Activated T-helper 2 cell treated with anti-CD3 and anti-CD28 coated beads, Interferon-gamma antibody, Interleukin-2, Interleukin-4, amounts not matched to agents 10 μg/mL and 5 μg/mL and 100 μg/mL, durations not matched to agents 14 hours and 24 hours and 36 hours (primary cell): ENCODE measurements around the gene CYGB. TPM values are rescaled to one million over a fixed set of nuclear protein-coding genes. Genes with fewer than 3 reads are reported as not detected.

Source experiments
- DNase-seq: peaks from one replicate; pipeline ENCODE4 v3.0.0; 2021; ENCODE audit warnings: low spot score
- H3K27ac Mint-ChIP-seq: one replicate; pipeline ENCODE4 v1.8.0; 2021; ENCODE audit warnings: mixed read lengths
- H3K27me3 Mint-ChIP-seq: one replicate; pipeline ENCODE4 v1.8.0; 2021; ENCODE audit warnings: low read depth, mixed read lengths
- H3K36me3 Mint-ChIP-seq: one replicate; pipeline ENCODE4 v1.8.0; 2021; ENCODE audit warnings: low read depth, mixed read lengths
- H3K4me1 Mint-ChIP-seq: one replicate; pipeline ENCODE4 v1.8.0; 2021; ENCODE audit warnings: low read depth, mixed read lengths
- H3K4me3 Mint-ChIP-seq: one replicate; pipeline ENCODE4 v1.8.0; 2021; ENCODE audit warnings: low read depth, mild to moderate bottlenecking, moderate library complexity, mixed read lengths
- H3K9me3 Mint-ChIP-seq: one replicate; pipeline ENCODE4 v1.8.0; 2021; ENCODE audit warnings: mixed read lengths
- intact Hi-C: fragments of 100-400 bp; cut with micrococcal nuclease; formaldehyde crosslinking; loops from one replicate; pipeline ENCODE4 v1.15.1; 2023
- total RNA-seq: library from RNA; stranded (reverse); gene quantifications from 2 replicates; pipeline ENCODE4 v1.2.3, GENCODE V29; 2022

The CYGB gene
- total RNA-seq, 1 donor from 2014 or later, result not detected

DNA sequence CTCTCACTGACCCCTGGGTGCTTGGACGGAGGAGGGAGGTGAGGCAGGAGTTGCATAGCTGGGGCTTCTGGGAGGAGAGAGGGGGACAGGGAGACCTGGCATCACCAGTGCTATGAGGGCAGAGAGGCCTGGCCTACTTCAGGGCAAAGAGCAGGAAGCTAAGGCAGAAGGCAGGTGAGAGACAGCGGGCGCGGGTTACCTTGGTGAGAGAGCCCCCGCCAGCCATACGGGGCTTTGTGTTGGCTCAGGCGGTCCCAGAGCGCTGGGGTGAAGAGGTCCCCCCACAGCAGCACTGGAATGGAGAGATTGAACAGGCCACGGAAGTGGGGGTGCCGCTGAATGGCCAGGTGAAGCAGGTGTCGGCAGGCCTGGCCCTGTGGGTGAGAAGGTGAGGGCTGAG, 36.7 kb upstream of the CYGB start:
- Mint-ChIP-seq H3K4me1 (no peaks in the 10 kb centered on the region), H3K27me3 (no peaks in the 10 kb centered on the region), H3K9me3 (no peaks in the 10 kb centered on the region), H3K36me3 (no peaks in the 10 kb centered on the region), H3K4me3 (no peak overlapping the region), H3K27ac (no peak overlapping the region)
- intact Hi-C loops, result no loop called here
- DNase-seq, result no peak

- no peak overlapping the region for H3K4me3 Mint-ChIP-seq
- intact Hi-C loops, result no loop called here
- no peak for DNase-seq
- no peak overlapping the region for H3K27ac Mint-ChIP-seq
- no peaks in the 10 kb centered on the region for H3K27me3 Mint-ChIP-seq
- H3K4me1 Mint-ChIP-seq, result peaks cover 3% of the 10 kb centered on the region
- no peaks in the 10 kb centered on the region for H3K9me3 Mint-ChIP-seq
- no peaks in the 10 kb centered on the region for H3K36me3 Mint-ChIP-seq
These were observed 35.6 kb upstream of the CYGB start for GRCh38 chr17:76573096-76573495.

- no peak for DNase-seq
- intact Hi-C loops, result no loop called here
- Mint-ChIP-seq H3K4me3 (no peak overlapping the region), H3K36me3 (peaks cover 7% of the 10 kb centered on the region), H3K4me1 (peaks cover 3% of the 10 kb centered on the region), H3K9me3 (no peaks in the 10 kb centered on the region), H3K27ac (no peak overlapping the region), H3K27me3 (no peaks in the 10 kb centered on the region)
These were observed 34.8 kb upstream of the CYGB start for GRCh38 chr17:76572201-76572910.

GRCh38 chr17:76570877-76571471, 33.5 kb upstream of the CYGB start:
- H3K4me1 Mint-ChIP-seq, result peaks cover 5% of the 10 kb centered on the region
- no peak for DNase-seq
- H3K27me3 Mint-ChIP-seq, result no peaks in the 10 kb centered on the region
- H3K36me3 Mint-ChIP-seq, result peaks cover 17% of the 10 kb centered on the region
- H3K9me3 Mint-ChIP-seq, result no peaks in the 10 kb centered on the region
- no peak overlapping the region for H3K4me3 Mint-ChIP-seq
- intact Hi-C loops, result no loop called here
- no peak overlapping the region for H3K27ac Mint-ChIP-seq

DNA sequence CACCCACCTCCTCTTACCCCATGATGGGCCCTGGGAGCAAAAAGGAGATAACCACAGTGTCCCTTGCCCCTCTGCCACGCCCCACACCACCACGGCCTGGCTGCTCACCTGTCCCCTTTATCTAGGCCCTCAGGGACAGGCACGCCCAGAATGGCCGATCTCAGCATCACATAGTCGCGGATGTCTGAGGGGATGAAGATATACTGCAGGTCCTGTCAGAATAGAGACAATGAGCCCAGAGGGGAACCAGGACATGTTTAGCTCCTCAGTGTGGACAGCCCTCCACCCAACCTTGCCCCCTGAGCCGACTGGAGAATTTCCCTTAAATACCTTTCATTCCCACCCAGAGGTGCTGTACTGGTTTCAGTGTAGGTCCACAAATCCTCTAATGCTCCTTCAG, 32.9 kb upstream of the CYGB start:
- H3K27me3 Mint-ChIP-seq, result no peaks in the 10 kb centered on the region
- no peak overlapping the region for H3K4me3 Mint-ChIP-seq
- peaks cover 22% of the 10 kb centered on the region for H3K36me3 Mint-ChIP-seq
- DNase-seq, result no peak
- intact Hi-C loops, result no loop called here
- no peaks in the 10 kb centered on the region for H3K9me3 Mint-ChIP-seq
- H3K27ac Mint-ChIP-seq, result no peak overlapping the region
- H3K4me1 Mint-ChIP-seq, result peaks cover 7% of the 10 kb centered on the region

- no peaks in the 10 kb centered on the region for H3K27me3 Mint-ChIP-seq
- intact Hi-C loops, result no loop called here
- no peak overlapping the region for H3K27ac Mint-ChIP-seq
- H3K4me3 Mint-ChIP-seq, result no peak overlapping the region
- H3K36me3 Mint-ChIP-seq, result peaks cover 29% of the 10 kb centered on the region
- peaks cover 9% of the 10 kb centered on the region for H3K4me1 Mint-ChIP-seq
- no peaks in the 10 kb centered on the region for H3K9me3 Mint-ChIP-seq
- no peak for DNase-seq
These were observed 32.2 kb upstream of the CYGB start for GRCh38 chr17:76569607-76570279.

DNA sequence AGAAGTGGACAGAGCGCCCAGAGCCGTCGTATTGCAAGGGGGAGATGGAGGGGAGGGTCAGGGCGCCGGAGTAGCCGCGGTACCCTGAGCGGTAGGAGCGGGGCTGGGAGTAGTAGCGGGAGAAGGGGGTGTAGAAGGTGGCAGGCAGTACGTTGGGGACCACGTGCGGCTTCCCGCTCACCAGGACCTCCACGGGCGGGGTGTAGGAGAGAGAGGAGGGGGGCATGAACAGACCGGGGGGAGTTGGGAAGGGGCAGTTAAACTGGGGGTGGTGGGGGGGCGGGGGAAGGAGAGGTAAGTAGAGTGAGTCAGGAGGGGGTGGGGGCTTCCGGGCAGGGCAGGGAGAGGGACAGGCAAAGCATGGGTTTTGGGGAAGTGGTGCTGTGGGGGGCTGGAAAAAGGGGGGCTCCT, 31.3 kb upstream of the CYGB start:
- Mint-ChIP-seq H3K36me3 (peaks cover 34% of the 10 kb centered on the region), H3K4me1 (peaks cover 9% of the 10 kb centered on the region), H3K9me3 (no peaks in the 10 kb centered on the region), H3K27ac (no peak overlapping the region), H3K4me3 (no peak overlapping the region), H3K27me3 (no peaks in the 10 kb centered on the region)
- no peak for DNase-seq
- intact Hi-C loops, result no loop called here

- Mint-ChIP-seq H3K27ac (no peak overlapping the region), H3K4me3 (no peak overlapping the region), H3K9me3 (no peaks in the 10 kb centered on the region), H3K36me3 (peaks cover 42% of the 10 kb centered on the region), H3K27me3 (no peaks in the 10 kb centered on the region), H3K4me1 (peaks cover 13% of the 10 kb centered on the region)
- DNase-seq, result no peak
- intact Hi-C loops, result no loop called here
These were observed 30.3 kb upstream of the CYGB start for GRCh38 chr17:76567634-76568432.

- Mint-ChIP-seq H3K4me3 (no peak overlapping the region), H3K4me1 (peaks cover 16% of the 10 kb centered on the region), H3K36me3 (peaks cover 47% of the 10 kb centered on the region), H3K27ac (no peak overlapping the region), H3K9me3 (no peaks in the 10 kb centered on the region), H3K27me3 (no peaks in the 10 kb centered on the region)
- intact Hi-C loops, result no loop called here
- DNase-seq, result no peak
These were observed 29.5 kb upstream of the CYGB start for GRCh38 chr17:76566988-76567431.

- peaks cover 20% of the 10 kb centered on the region for H3K4me1 Mint-ChIP-seq
- intact Hi-C loops, result no loop called here
- H3K9me3 Mint-ChIP-seq, result no peaks in the 10 kb centered on the region
- no peak overlapping the region for H3K27ac Mint-ChIP-seq
- H3K36me3 Mint-ChIP-seq, result peaks cover 51% of the 10 kb centered on the region
- H3K4me3 Mint-ChIP-seq, result no peak overlapping the region
- no peaks in the 10 kb centered on the region for H3K27me3 Mint-ChIP-seq
- DNase-seq, result no peak
These were observed 29.1 kb upstream of the CYGB start for GRCh38 chr17:76566613-76566943.

DNA sequence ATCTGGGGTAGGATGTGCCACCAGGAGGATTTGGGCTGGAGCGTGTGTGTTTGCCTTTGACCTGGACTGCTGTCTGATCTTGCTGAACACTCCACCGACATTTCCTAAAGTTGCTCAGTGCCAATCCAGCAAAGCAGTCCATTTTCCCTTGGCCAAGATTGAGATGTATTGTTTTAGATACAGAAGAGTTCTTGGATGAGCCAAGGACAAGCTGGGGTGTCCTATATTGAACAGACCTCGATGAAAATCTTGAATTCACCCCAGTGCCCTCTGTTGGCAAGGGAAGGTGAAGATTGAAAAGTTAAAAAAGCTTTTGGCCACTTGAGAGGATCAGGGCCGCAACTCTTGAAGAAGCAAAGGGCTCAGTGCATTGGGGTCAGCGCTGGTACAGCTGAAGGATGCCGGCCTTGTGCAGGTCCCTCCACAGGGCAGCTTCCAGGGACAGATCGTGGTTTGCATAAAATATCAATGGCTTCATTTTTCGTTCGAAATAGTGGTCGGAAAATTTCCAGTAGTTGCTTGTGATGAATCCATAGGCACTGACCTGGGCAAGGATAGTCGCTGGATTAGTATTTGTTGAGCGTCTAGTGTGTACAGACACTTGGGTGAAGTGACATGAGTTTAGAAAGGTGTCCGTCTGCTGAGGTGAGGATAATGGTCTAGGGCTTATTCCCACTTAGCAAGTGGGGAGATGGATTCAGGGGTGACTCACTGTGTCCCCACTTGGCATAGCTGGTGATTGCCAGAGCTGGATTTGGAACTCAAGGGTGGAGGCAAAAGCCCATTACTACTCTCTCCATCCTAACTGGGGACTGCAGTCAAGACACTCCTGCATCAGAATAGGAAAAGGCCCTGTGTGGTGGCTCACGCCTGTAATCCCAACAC, 28.5 kb upstream of the CYGB start:
- no peak overlapping the region for H3K27ac Mint-ChIP-seq
- H3K9me3 Mint-ChIP-seq, result no peaks in the 10 kb centered on the region
- H3K27me3 Mint-ChIP-seq, result no peaks in the 10 kb centered on the region
- intact Hi-C loops, result no loop called here
- no peak for DNase-seq
- no peak overlapping the region for H3K4me3 Mint-ChIP-seq
- H3K4me1 Mint-ChIP-seq, result peaks cover 22% of the 10 kb centered on the region
- peaks cover 57% of the 10 kb centered on the region for H3K36me3 Mint-ChIP-seq
